LNCAP (cell line): ENCODE results near the gene DLX1.

Experiments
- TF ChIP-seq, protein P1 (sequence below): fragments of 450-650 bp; IDR thresholded peaks from 2 replicates; pipeline ENCODE4 v1.5.1; 2017; ENCODE audit warnings: mild to moderate bottlenecking

The DLX1 gene

DNA sequence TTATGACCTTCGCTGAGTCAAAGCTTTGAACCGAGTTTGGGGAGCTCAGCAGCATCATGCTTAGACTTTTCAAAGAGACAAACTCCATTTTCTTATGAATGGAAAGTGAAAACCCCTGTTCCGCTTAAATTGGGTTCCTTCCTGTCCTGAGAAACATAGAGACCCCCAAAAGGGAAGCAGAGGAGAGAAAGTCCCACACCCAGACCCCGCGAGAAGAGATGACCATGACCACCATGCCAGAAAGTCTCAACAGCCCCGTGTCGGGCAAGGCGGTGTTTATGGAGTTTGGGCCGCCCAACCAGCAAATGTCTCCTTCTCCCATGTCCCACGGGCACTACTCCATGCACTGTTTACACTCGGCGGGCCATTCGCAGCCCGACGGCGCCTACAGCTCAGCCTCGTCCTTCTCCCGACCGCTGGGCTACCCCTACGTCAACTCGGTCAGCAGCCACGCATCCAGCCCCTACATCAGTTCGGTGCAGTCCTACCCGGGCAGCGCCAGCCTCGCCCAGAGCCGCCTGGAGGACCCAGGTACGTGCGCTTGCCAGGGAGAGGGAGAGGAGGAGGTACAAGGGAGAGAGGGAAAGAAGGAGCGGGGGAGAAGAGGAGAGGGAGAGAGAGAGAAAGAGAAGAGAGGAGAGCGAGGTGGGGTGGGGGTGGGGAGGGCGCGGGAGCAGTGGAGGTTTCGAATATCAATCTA lies at the start of gene DLX1:
DLX1 (plus strand) TSS at position 48 of the 700 bp plus-strand sequence; CDS start at position 219, 171 bp downstream.
- TF ChIP-seq, protein P1, sequence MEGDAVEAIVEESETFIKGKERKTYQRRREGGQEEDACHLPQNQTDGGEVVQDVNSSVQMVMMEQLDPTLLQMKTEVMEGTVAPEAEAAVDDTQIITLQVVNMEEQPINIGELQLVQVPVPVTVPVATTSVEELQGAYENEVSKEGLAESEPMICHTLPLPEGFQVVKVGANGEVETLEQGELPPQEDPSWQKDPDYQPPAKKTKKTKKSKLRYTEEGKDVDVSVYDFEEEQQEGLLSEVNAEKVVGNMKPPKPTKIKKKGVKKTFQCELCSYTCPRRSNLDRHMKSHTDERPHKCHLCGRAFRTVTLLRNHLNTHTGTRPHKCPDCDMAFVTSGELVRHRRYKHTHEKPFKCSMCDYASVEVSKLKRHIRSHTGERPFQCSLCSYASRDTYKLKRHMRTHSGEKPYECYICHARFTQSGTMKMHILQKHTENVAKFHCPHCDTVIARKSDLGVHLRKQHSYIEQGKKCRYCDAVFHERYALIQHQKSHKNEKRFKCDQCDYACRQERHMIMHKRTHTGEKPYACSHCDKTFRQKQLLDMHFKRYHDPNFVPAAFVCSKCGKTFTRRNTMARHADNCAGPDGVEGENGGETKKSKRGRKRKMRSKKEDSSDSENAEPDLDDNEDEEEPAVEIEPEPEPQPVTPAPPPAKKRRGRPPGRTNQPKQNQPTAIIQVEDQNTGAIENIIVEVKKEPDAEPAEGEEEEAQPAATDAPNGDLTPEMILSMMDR: no peak

DNA sequence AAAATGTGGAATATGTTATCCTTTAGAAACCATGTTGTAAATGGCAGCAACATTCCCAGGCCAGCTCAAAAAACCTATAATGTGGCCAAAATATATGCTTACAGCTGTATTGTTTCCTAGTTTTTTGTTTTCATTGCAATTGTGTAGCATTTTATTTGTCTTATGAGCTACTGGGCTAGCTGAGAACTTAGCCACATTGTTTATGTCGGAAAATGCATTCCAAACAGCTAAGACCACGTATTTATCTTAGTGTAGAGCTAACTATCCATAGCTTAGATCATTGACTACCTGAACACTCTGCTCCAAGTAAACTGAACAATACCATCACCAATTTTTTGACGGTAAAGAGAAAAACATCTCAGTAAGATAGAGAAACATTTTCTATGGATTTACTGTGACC lies 47.2 kb upstream of the DLX1 start:
- TF ChIP-seq, protein P1: no peak

DNA sequence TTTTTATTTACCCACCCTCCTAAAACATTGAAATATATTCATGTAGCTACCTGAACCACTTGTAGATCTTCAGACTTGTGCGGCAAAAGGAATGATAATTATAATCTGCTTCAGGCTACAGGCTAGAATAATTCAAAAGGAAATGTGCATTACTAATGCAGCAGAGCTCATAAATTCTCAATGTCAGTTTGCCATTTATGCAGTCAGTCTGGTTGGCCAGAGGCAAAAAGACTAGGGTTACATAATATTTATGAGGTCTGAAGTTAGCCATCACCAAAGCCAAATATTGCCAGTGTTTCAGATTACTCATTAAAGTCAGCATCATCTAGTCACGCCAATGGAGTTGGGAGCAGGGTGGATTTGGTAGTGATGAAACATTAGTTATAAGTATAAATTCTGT lies 46.7 kb upstream of the DLX1 start:
- TF ChIP-seq, protein P1: no peak

DNA sequence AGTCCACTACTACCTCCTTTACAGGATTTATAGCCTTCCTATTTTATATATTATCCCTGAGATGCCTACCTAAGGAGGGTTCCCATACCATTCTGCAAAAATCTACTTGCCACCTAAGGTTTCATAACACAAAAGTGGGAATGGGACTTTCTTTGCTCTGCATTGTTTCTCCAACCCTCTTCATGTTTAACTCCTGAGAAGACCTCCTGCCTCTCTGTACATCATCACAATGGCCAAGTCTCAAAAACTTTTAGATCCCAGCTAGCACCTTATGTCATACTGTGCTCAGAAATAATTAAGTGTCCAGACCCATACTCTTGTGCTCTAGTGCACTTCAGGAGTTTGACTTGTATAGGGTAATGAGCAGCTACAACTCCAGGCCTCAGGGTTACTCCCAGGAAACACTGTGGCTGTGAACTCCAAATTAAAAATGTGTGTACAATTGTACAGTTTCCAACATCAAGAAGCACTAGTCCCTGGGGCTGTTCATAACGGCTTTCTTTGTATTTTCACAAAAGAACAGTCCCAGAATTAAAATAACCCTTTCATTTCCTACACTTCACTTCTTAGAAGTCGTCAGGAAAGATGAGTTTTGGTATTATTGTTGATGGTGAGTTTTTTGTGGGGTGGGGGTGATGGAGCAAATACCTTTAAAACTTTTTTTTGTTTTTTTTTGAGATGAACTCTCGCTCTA lies 46.1 kb upstream of the DLX1 start:
- TF ChIP-seq, protein P1: no peak

DNA sequence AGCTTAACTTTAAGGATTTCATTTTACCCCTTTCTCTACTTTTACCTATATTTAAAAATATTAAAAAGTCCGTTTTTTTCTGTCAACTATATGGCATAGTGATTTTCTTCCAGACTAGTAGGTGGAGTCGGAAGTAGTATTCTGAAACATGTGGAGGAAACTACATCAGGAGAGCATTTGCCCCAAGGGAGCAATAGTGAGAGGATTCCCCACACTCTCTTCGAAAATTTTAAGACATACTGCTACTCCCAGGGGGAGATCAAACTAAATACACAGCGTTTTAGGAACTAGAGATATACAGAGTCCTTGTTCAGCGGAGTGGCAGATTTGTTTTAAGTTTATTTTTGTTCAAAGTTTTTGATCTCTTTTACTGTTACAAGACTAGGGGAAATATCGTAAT lies 45.0 kb upstream of the DLX1 start:
- TF ChIP-seq, protein P1: no peak

DNA sequence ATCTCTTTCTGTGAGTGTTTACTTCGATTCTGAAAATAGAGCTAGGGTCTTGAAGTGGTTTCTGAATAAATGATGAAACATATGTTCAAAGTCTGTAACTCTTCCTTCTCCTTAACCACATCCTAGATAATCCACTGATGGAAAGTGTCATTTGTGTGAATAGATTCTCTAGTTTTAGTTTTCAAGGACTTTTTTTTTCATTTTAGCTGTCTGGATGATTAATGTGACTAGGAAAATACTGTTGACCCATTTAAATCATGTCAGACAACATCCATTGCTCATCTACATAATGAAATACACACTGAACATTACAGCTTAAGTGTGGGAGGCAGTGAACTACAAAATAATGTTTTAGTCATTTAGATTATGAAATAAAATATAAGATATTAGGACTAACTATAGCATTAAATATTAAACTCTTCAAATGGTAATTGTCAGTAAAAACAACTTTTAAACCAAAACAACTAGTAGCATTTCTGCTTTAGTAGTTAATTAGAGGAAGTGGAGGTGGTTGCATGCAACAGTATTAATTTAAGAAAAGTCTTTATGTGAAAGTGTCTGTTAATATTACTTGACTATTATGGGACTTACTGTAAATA lies 39.1 kb upstream of the DLX1 start:
- TF ChIP-seq, protein P1: no peak

DNA sequence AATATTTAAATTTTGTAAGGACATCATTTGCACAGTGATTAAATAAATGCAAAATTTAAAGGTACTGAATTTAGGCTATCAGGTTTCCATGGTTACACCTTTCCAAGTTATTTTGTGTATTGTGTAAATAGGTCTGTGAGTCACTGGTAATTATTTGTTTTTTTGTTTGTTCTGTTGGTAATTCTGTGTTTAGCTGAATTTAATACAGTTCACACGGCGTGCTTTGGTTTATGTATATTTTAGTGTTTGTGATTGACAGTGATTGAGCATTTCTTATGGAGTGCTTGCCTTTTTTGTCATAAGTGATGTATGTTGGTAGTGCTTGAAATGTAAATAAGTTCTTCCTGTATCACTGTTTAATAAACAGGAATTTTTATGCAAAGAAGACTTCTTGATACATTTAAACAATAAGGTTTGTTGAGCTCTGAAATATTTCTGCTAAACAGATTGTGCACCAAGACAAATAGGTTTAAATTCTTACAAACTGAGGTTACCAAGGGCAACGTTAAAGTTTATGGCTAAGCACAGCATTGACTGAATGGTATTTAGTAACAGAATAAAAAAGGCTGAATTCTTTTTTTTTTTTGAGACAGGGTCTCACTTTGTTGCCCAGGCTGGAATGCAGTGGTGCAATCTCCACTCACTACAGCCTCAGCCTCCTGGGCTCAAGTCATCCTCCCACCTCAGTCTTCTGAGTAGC lies 38.3 kb upstream of the DLX1 start:
- TF ChIP-seq, protein P1: no peak
